ENCODE measurements around the gene GNG10. TPM values are rescaled to one million over a fixed set of nuclear protein-coding genes. Genes with fewer than 3 reads are reported as not detected.

The GNG10 gene
- total RNA-seq, 2 experiments from 2014 or later, result 8.3 to 10.4 TPM

DNA sequence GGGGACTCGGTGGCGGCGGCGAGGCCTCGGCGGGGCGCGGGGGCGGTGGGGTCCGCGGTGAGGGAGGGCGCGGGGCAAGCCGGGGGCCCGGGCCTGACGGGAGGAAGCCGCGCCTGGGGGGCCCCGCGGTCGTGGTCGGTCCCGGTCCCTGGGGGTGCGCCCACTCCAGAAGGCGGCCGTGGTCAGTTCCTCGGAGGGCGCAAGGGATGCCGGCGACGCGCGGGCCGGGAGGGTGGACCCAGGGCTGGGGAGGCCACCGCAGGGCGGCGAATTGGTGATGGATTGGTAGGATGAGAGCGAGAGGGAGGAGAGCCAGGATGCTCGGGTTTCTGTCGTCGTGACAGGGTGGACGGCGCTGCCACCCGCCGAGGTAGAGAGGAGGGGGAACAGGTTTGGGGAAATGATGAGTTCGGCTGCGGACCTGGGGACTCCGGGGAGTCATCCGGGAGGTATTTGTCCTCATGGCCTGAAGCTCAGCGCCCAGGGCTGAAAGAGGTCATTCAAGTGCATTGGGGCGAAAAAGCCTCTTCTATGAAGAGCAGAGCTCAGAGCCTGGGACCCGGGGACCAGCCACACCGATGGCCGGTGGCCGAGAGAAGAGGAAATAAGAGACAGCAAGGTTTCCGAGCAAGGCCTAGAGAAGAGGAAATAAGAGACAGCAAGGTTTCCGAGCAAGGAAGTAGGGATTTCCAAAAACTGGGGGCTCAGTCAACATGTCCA is 557 bp downstream of the GNG10 start:
- peak overlapping the region; percentile 77 for H3K4me3 ChIP-seq (ENCODE audit: low read depth, low read length, poor library complexity, severe bottlenecking)
- H3K79me2 ChIP-seq (ENCODE audit: insufficient read depth, low read depth, low read length), result no peaks in the 10 kb centered on the region
- no peaks in the 10 kb centered on the region for H3K9me2 ChIP-seq (ENCODE audit: insufficient read depth, low read length)
- intact Hi-C loops (cut with micrococcal nuclease; ENCODE audit: unreplicated experiment), result loop anchor here (1.0 kb wide), 1 partner anchor 31 kb away; the partner anchor contains the start of gene DNAJC25
- no peaks in the 10 kb centered on the region for H3K36me3 ChIP-seq (ENCODE audit: insufficient read depth, low read length)
- H4K20me1 ChIP-seq (ENCODE audit: insufficient read depth, low read length), result no peaks in the 10 kb centered on the region
- H3K4me2 ChIP-seq (ENCODE audit: low read length), result peak overlapping the region; percentile 98
- peak; percentile 39 for DNase-seq (ENCODE audit: low spot score)
- TF ChIP-seq, protein P1, sequence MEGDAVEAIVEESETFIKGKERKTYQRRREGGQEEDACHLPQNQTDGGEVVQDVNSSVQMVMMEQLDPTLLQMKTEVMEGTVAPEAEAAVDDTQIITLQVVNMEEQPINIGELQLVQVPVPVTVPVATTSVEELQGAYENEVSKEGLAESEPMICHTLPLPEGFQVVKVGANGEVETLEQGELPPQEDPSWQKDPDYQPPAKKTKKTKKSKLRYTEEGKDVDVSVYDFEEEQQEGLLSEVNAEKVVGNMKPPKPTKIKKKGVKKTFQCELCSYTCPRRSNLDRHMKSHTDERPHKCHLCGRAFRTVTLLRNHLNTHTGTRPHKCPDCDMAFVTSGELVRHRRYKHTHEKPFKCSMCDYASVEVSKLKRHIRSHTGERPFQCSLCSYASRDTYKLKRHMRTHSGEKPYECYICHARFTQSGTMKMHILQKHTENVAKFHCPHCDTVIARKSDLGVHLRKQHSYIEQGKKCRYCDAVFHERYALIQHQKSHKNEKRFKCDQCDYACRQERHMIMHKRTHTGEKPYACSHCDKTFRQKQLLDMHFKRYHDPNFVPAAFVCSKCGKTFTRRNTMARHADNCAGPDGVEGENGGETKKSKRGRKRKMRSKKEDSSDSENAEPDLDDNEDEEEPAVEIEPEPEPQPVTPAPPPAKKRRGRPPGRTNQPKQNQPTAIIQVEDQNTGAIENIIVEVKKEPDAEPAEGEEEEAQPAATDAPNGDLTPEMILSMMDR (conservative IDR thresholded peaks at IDR 0.05; ENCODE audit: low read length), result no peak
- no peak for TF ChIP-seq EZH2phosphoT487 (IDR thresholded peaks at IDR 0.05; ENCODE audit: borderline replicate concordance, low read depth, low read length)
- CTCF ChIA-PET (ENCODE audit: unreplicated experiment), result interaction anchor here (0.6 kb wide), 1 partner anchor 28 kb away, joined by 3 read pairs; no protein-coding TSS in a partner anchor
- BruUV-seq (replicated peaks), result no TSS peak
- peaks cover 20% of the 10 kb centered on the region for H3K4me1 ChIP-seq (ENCODE audit: insufficient read depth, low read length, poor library complexity, severe bottlenecking)
- no peak overlapping the region for H3K27ac ChIP-seq (ENCODE audit: low read depth, low read length, poor library complexity, severe bottlenecking)
- peak overlapping the region; percentile 86 for H2AFZ ChIP-seq (ENCODE audit: low read length)
- POLR2A ChIA-PET, result interaction anchor here (0.6 kb wide), 1 partner anchor 1155 kb away, joined by 3 read pairs; no protein-coding TSS in a partner anchor
- no peaks in the 10 kb centered on the region for H3K9me3 ChIP-seq (ENCODE audit: low read length)

GRCh38 chr9:111662576-111663300 is 1.3 kb downstream of the GNG10 start:
- intact Hi-C loops (cut with micrococcal nuclease; ENCODE audit: unreplicated experiment), result loop anchor here (1.0 kb wide), 1 partner anchor 31 kb away; the partner anchor contains the start of gene DNAJC25
- H3K27ac ChIP-seq (ENCODE audit: low read depth, low read length, poor library complexity, severe bottlenecking), result no peak overlapping the region
- BruUV-seq (replicated peaks), result no TSS peak
- H3K9me2 ChIP-seq (ENCODE audit: insufficient read depth, low read length), result no peaks in the 10 kb centered on the region
- peak overlapping the region; percentile 77 for H3K4me3 ChIP-seq (ENCODE audit: low read depth, low read length, poor library complexity, severe bottlenecking)
- H3K9me3 ChIP-seq (ENCODE audit: low read length), result no peaks in the 10 kb centered on the region
- H3K79me2 ChIP-seq (ENCODE audit: insufficient read depth, low read depth, low read length), result no peaks in the 10 kb centered on the region
- H3K36me3 ChIP-seq (ENCODE audit: insufficient read depth, low read length), result no peaks in the 10 kb centered on the region
- no peak for DNase-seq (ENCODE audit: low spot score)
- H3K4me2 ChIP-seq (ENCODE audit: low read length), result peak overlapping the region; percentile 98
- ChIA-PET POLR2A (interaction anchor here (0.7 kb wide), 1 partner anchor 811 kb away, joined by 3 read pairs; no protein-coding TSS in a partner anchor), CTCF (ENCODE audit: unreplicated experiment) (no interaction called here)
- peak overlapping the region; percentile 86 for H2AFZ ChIP-seq (ENCODE audit: low read length)
- no peaks in the 10 kb centered on the region for H4K20me1 ChIP-seq (ENCODE audit: insufficient read depth, low read length)
- H3K4me1 ChIP-seq (ENCODE audit: insufficient read depth, low read length, poor library complexity, severe bottlenecking), result peaks cover 20% of the 10 kb centered on the region
- TF ChIP-seq, protein P1 (conservative IDR thresholded peaks at IDR 0.05; ENCODE audit: low read length), result no peak
- no peak for TF ChIP-seq EZH2phosphoT487 (IDR thresholded peaks at IDR 0.05; ENCODE audit: borderline replicate concordance, low read depth, low read length)
